ENCODE measurements around the gene MOV10. TPM values are rescaled to one million over a fixed set of nuclear protein-coding genes. Genes with fewer than 3 reads are reported as not detected.
A peak's percentile ranks its signal among the peaks of the same experiment; 100 is the strongest.

The MOV10 gene
- total and polyA plus RNA-seq, 9 of the 15 experiments (the other 6 are each of a cell fraction or from before 2014, with no cell fraction given), result 16.7 to 105 (median 49.5) TPM

GRCh38 chr1:112672842-112673241 is 1.6 kb upstream of the MOV10 start:
- DNase-seq (ENCODE audit: extremely low read depth in 1 of 4, low spot score in 3 of 4) (peak in 1 of 4 experiments; percentile 60), ATAC-seq (0 out of 3 replicates have a peak, but pooled peaks have one; percentile 3), FAIRE-seq (no peak)
- Histone ChIP-seq H4K20me1 (replicated peaks; ENCODE audit: control insufficient read depth, insufficient read depth, low read length) (no peaks in the 10 kb centered on the region), H3K4me1 (replicated peaks in 1 of 2; ENCODE audit: control insufficient read depth in 2 of 2, insufficient read depth in 2 of 2, low read length in 2 of 2) (peaks cover 18 to 38% of the 10 kb centered on the region in 2 experiments), H3K9me1 (ENCODE audit: control insufficient read depth, insufficient read depth, low read length) (no peaks in the 10 kb centered on the region), H3K27ac (ENCODE audit: extremely low read depth, low read depth, low read length) (no peak overlapping the region), H3K27me3 (ENCODE audit: control insufficient read depth in 2 of 2, insufficient read depth in 2 of 2, low read length in 2 of 2) (no peaks in the 10 kb centered on the region), H3K9me3 (replicated peaks; ENCODE audit: control insufficient read depth, insufficient read depth, low read depth, low read length) (no peaks in the 10 kb centered on the region), H3K9ac (ENCODE audit: insufficient read depth in 1 of 2, low read depth in 2 of 2, low read length in 2 of 2) (no peak overlapping the region), H3K36me3 (ENCODE audit: control insufficient read depth, insufficient read depth, low read length) (peaks cover 60% of the 10 kb centered on the region), H3K4me2 (ENCODE audit: insufficient read depth, low read length) (no peak overlapping the region), H2AFZ (ENCODE audit: low read depth, low read length) (no peak overlapping the region), H3K79me2 (ENCODE audit: control insufficient read depth, insufficient read depth, low read length) (peaks cover 37% of the 10 kb centered on the region), H3K4me3 (no peak overlapping the region)
- POLR2A ChIA-PET, result interaction anchor here (0.8 to 7.3 kb wide), 15 partner anchors 10 to 281 kb away, joined by 3 to 104 read pairs (median 8); partner anchors contain the start of genes PPM1J and ST7L
- in situ Hi-C loops (cut with MboI) (no loop called here), intact Hi-C loops (cut with micrococcal nuclease) (loop anchor here (1.0 kb wide), 2 partner anchors 34 to 53 kb away; partner anchors contain the start of gene RHOC)
- CTCF ChIA-PET (ENCODE audit: low intra/inter-chr PET ratio), result interaction anchor here (2.2 kb wide), 1 partner anchor 34 kb away, joined by 15 read pairs; the partner anchor contains the start of gene RHOC
- no TSS peak for BruUV-seq (replicated peaks)
- 23% methylated on average over 1 of the region's 1 CpG for WGBS (ENCODE audit: insufficient coverage, low coverage, missing lambda C conversion rate)
- no peak for TF ChIP-seq EP400 (IDR thresholded peaks at IDR 0.05)
- peak in 1 of 2 experiments; percentile 63; a peak in 1 of 4 replicates for TF ChIP-seq FOXK2 (conservative IDR thresholded peaks at IDR 0.05 in 1 of 2, IDR thresholded peaks at IDR 0.05 in 1 of 2; ENCODE audit: low read depth in 2 of 2)
- TF ChIP-seq PKNOX1 (IDR thresholded peaks at IDR 0.05), result no peak
- no peak for TF ChIP-seq ELF1 (tag; IDR thresholded peaks at IDR 0.05)
- TF ChIP-seq SNRNP70 (optimal IDR thresholded peaks at IDR 0.05; ENCODE audit: low read depth, low read length), result no peak
- peak; percentile 45 to 62 for TF ChIP-seq RAD21 (CRISPR knock-in tag; conservative IDR thresholded peaks at IDR 0.05 in 1 of 2, IDR thresholded peaks at IDR 0.05 in 1 of 2)
- TF ChIP-seq ZNF140 (CRISPR knock-in tag; IDR thresholded peaks at IDR 0.05), result no peak
- no peak for TF ChIP-seq NBN (IDR thresholded peaks at IDR 0.05; ENCODE audit: low read depth)
- TF ChIP-seq DMBX1 (CRISPR knock-in tag; IDR thresholded peaks at IDR 0.05; ENCODE audit: borderline replicate concordance), result 0 out of 2 replicates have a peak, but pooled peaks have one; percentile 22
- no peak for TF ChIP-seq HNRNPUL1 (IDR thresholded peaks at IDR 0.05; ENCODE audit: low read length)
- TF ChIP-seq ARID3A (IDR thresholded peaks at IDR 0.05; ENCODE audit: borderline replicate concordance, low read depth, low read length), result no peak
- TF ChIP-seq ELF4 (CRISPR knock-in tag; IDR thresholded peaks at IDR 0.05), result no peak
- TF ChIP-seq ZNF239 (CRISPR knock-in tag; IDR thresholded peaks at IDR 0.05), result no peak
- TF ChIP-seq ZNF143 (CRISPR knock-in tag; IDR thresholded peaks at IDR 0.05), result no peak
- 0 out of 2 replicates have a peak, but pooled peaks have one; percentile 21 for TF ChIP-seq PTRF (tag; IDR thresholded peaks at IDR 0.05)
- no peak for TF ChIP-seq ZNF165 (CRISPR knock-in tag; IDR thresholded peaks at IDR 0.05; ENCODE audit: borderline replicate concordance)
- no peak for TF ChIP-seq NFE2 (IDR thresholded peaks at IDR 0.05; ENCODE audit: low read depth)
- TF ChIP-seq KLF1 (tag; IDR thresholded peaks at IDR 0.05), result no peak
- no peak for TF ChIP-seq ZFP36 (IDR thresholded peaks at IDR 0.05; ENCODE audit: low read depth, low read length, partially characterized antibody)
- no peak for TF ChIP-seq BRD9 (IDR thresholded peaks at IDR 0.05; ENCODE audit: low read depth, partially characterized antibody)
